ENCODE measurements around the gene CCSER2. TPM values are rescaled to one million over a fixed set of nuclear protein-coding genes. Genes with fewer than 3 reads are reported as not detected.

CCSER2 gene
- total and polyA plus RNA-seq, 4 donors, result 54.1 to 108 (median 66.8) TPM

- no peaks in the 10 kb centered on the region for H3K27me3 ChIP-seq (ENCODE audit: control insufficient read depth, insufficient read depth, low read length)
- H3K27ac ChIP-seq (ENCODE audit: low read depth, low read length), result no peak overlapping the region
- H3K4me1 ChIP-seq (ENCODE audit: control insufficient read depth, insufficient read depth, low read length), result no peaks in the 10 kb centered on the region
- WGBS (ENCODE audit: insufficient coverage), result 60% methylated on average over 1 of the region's 2 CpGs
- no peak for DNase-seq (ENCODE audit: low read depth in 4 of 6, low spot score in 6 of 6)
- H3K4me3 ChIP-seq (ENCODE audit: low read depth, low read length), result no peak overlapping the region
- H3K9me3 ChIP-seq (ENCODE audit: control insufficient read depth, insufficient read depth, low read length), result no peaks in the 10 kb centered on the region
- no peaks in the 10 kb centered on the region for H3K36me3 ChIP-seq (ENCODE audit: control insufficient read depth, insufficient read depth, low read length)
Observed at GRCh38 chr10:84355106-84355505, 26.7 kb downstream of the CCSER2 start.

- Histone ChIP-seq H3K4me3 (ENCODE audit: low read depth, low read length) (no peak overlapping the region), H3K36me3 (ENCODE audit: control insufficient read depth, insufficient read depth, low read length) (no peaks in the 10 kb centered on the region), H3K27me3 (ENCODE audit: control insufficient read depth, insufficient read depth, low read length) (no peaks in the 10 kb centered on the region), H3K27ac (ENCODE audit: low read depth, low read length) (no peak overlapping the region), H3K9me3 (ENCODE audit: control insufficient read depth, insufficient read depth, low read length) (no peaks in the 10 kb centered on the region), H3K4me1 (ENCODE audit: control insufficient read depth, insufficient read depth, low read length) (no peaks in the 10 kb centered on the region)
- no CpG with 5 or more reads among the region's 2 CpGs for WGBS (ENCODE audit: insufficient coverage)
- DNase-seq (ENCODE audit: low read depth in 4 of 6, low spot score in 6 of 6), result no peak
Observed at GRCh38 chr10:84356928-84357327, 28.5 kb downstream of the CCSER2 start.

- no CpG with 5 or more reads among the region's 1 CpG for WGBS (ENCODE audit: insufficient coverage)
- Histone ChIP-seq H3K36me3 (ENCODE audit: control insufficient read depth, insufficient read depth, low read length) (no peaks in the 10 kb centered on the region), H3K27me3 (ENCODE audit: control insufficient read depth, insufficient read depth, low read length) (no peaks in the 10 kb centered on the region), H3K9me3 (ENCODE audit: control insufficient read depth, insufficient read depth, low read length) (no peaks in the 10 kb centered on the region), H3K4me1 (ENCODE audit: control insufficient read depth, insufficient read depth, low read length) (no peaks in the 10 kb centered on the region), H3K27ac (ENCODE audit: low read depth, low read length) (no peak overlapping the region), H3K4me3 (ENCODE audit: low read depth, low read length) (no peak overlapping the region)
- no peak for DNase-seq (ENCODE audit: low read depth in 4 of 6, low spot score in 6 of 6)
Observed at GRCh38 chr10:84358743-84359142, 30.4 kb downstream of the CCSER2 start.

- WGBS (ENCODE audit: insufficient coverage), result 83% methylated on average over 1 of the region's 6 CpGs
- H3K27me3 ChIP-seq (ENCODE audit: control insufficient read depth, insufficient read depth, low read length), result no peaks in the 10 kb centered on the region
- H3K4me1 ChIP-seq (ENCODE audit: control insufficient read depth, insufficient read depth, low read length), result no peaks in the 10 kb centered on the region
- no peak overlapping the region for H3K27ac ChIP-seq (ENCODE audit: low read depth, low read length)
- H3K9me3 ChIP-seq (ENCODE audit: control insufficient read depth, insufficient read depth, low read length), result no peaks in the 10 kb centered on the region
- H3K4me3 ChIP-seq (ENCODE audit: low read depth, low read length), result no peak overlapping the region
- DNase-seq (ENCODE audit: low read depth in 4 of 6, low spot score in 6 of 6), result no peak
- no peaks in the 10 kb centered on the region for H3K36me3 ChIP-seq (ENCODE audit: control insufficient read depth, insufficient read depth, low read length)
Observed at GRCh38 chr10:84360637-84361365, 32.4 kb downstream of the CCSER2 start.

GRCh38 chr10:84365335-84365881 lies 37.0 kb downstream of the CCSER2 start:
- H3K27me3 ChIP-seq (ENCODE audit: control insufficient read depth, insufficient read depth, low read length), result no peaks in the 10 kb centered on the region
- H3K36me3 ChIP-seq (ENCODE audit: control insufficient read depth, insufficient read depth, low read length), result no peaks in the 10 kb centered on the region
- no CpG with 5 or more reads among the region's 5 CpGs for WGBS (ENCODE audit: insufficient coverage)
- DNase-seq (ENCODE audit: low read depth in 4 of 6, low spot score in 6 of 6), result no peak
- H3K4me1 ChIP-seq (ENCODE audit: control insufficient read depth, insufficient read depth, low read length), result peaks cover 3% of the 10 kb centered on the region
- no peaks in the 10 kb centered on the region for H3K9me3 ChIP-seq (ENCODE audit: control insufficient read depth, insufficient read depth, low read length)
- no peak overlapping the region for H3K27ac ChIP-seq (ENCODE audit: low read depth, low read length)
- no peak overlapping the region for H3K4me3 ChIP-seq (ENCODE audit: low read depth, low read length)

- Histone ChIP-seq H3K27me3 (ENCODE audit: control insufficient read depth, insufficient read depth, low read length) (no peaks in the 10 kb centered on the region), H3K4me1 (ENCODE audit: control insufficient read depth, insufficient read depth, low read length) (peaks cover 3% of the 10 kb centered on the region), H3K4me3 (ENCODE audit: low read depth, low read length) (no peak overlapping the region), H3K36me3 (ENCODE audit: control insufficient read depth, insufficient read depth, low read length) (no peaks in the 10 kb centered on the region), H3K9me3 (ENCODE audit: control insufficient read depth, insufficient read depth, low read length) (no peaks in the 10 kb centered on the region), H3K27ac (ENCODE audit: low read depth, low read length) (no peak overlapping the region)
- no peak for DNase-seq (ENCODE audit: low read depth in 4 of 6, low spot score in 6 of 6)
- WGBS (ENCODE audit: insufficient coverage), result 100% methylated on average over 2 of the region's 4 CpGs
Observed at GRCh38 chr10:84366041-84366440, 37.7 kb downstream of the CCSER2 start.

- DNase-seq (ENCODE audit: low read depth in 4 of 6, low spot score in 6 of 6), result no peak
- no peak overlapping the region for H3K27ac ChIP-seq (ENCODE audit: low read depth, low read length)
- no peak overlapping the region for H3K4me3 ChIP-seq (ENCODE audit: low read depth, low read length)
- H3K36me3 ChIP-seq (ENCODE audit: control insufficient read depth, insufficient read depth, low read length), result no peaks in the 10 kb centered on the region
- H3K27me3 ChIP-seq (ENCODE audit: control insufficient read depth, insufficient read depth, low read length), result no peaks in the 10 kb centered on the region
- peaks cover 3% of the 10 kb centered on the region for H3K4me1 ChIP-seq (ENCODE audit: control insufficient read depth, insufficient read depth, low read length)
- H3K9me3 ChIP-seq (ENCODE audit: control insufficient read depth, insufficient read depth, low read length), result no peaks in the 10 kb centered on the region
- 87% methylated on average over 4 of the region's 6 CpGs for WGBS (ENCODE audit: insufficient coverage)
Observed at GRCh38 chr10:84367256-84367655, 38.9 kb downstream of the CCSER2 start.

- no peaks in the 10 kb centered on the region for H3K27me3 ChIP-seq (ENCODE audit: control insufficient read depth, insufficient read depth, low read length)
- no peak overlapping the region for H3K27ac ChIP-seq (ENCODE audit: low read depth, low read length)
- WGBS (ENCODE audit: insufficient coverage), result no CpG with 5 or more reads among the region's 1 CpG
- H3K4me3 ChIP-seq (ENCODE audit: low read depth, low read length), result no peak overlapping the region
- H3K4me1 ChIP-seq (ENCODE audit: control insufficient read depth, insufficient read depth, low read length), result peaks cover 3% of the 10 kb centered on the region
- DNase-seq (ENCODE audit: low read depth in 4 of 6, low spot score in 6 of 6), result no peak
- no peaks in the 10 kb centered on the region for H3K9me3 ChIP-seq (ENCODE audit: control insufficient read depth, insufficient read depth, low read length)
- H3K36me3 ChIP-seq (ENCODE audit: control insufficient read depth, insufficient read depth, low read length), result no peaks in the 10 kb centered on the region
Observed at GRCh38 chr10:84368828-84369227, 40.4 kb downstream of the CCSER2 start.

GRCh38 chr10:84370283-84370682 lies 41.9 kb downstream of the CCSER2 start:
- no CpG with 5 or more reads among the region's 1 CpG for WGBS (ENCODE audit: insufficient coverage)
- DNase-seq (ENCODE audit: low read depth in 4 of 6, low spot score in 6 of 6), result no peak
- H3K27ac ChIP-seq (ENCODE audit: low read depth, low read length), result no peak overlapping the region
- H3K4me3 ChIP-seq (ENCODE audit: low read depth, low read length), result no peak overlapping the region
- H3K4me1 ChIP-seq (ENCODE audit: control insufficient read depth, insufficient read depth, low read length), result peaks cover 3% of the 10 kb centered on the region
- H3K9me3 ChIP-seq (ENCODE audit: control insufficient read depth, insufficient read depth, low read length), result no peaks in the 10 kb centered on the region
- no peaks in the 10 kb centered on the region for H3K27me3 ChIP-seq (ENCODE audit: control insufficient read depth, insufficient read depth, low read length)
- H3K36me3 ChIP-seq (ENCODE audit: control insufficient read depth, insufficient read depth, low read length), result no peaks in the 10 kb centered on the region

GRCh38 chr10:84371944-84372343 lies 43.6 kb downstream of the CCSER2 start:
- H3K36me3 ChIP-seq (ENCODE audit: control insufficient read depth, insufficient read depth, low read length), result no peaks in the 10 kb centered on the region
- no peaks in the 10 kb centered on the region for H3K27me3 ChIP-seq (ENCODE audit: control insufficient read depth, insufficient read depth, low read length)
- no peak overlapping the region for H3K4me3 ChIP-seq (ENCODE audit: low read depth, low read length)
- no peak overlapping the region for H3K27ac ChIP-seq (ENCODE audit: low read depth, low read length)
- no peak for DNase-seq (ENCODE audit: low read depth in 4 of 6, low spot score in 6 of 6)
- H3K9me3 ChIP-seq (ENCODE audit: control insufficient read depth, insufficient read depth, low read length), result no peaks in the 10 kb centered on the region
- H3K4me1 ChIP-seq (ENCODE audit: control insufficient read depth, insufficient read depth, low read length), result peaks cover 3% of the 10 kb centered on the region
- WGBS (ENCODE audit: insufficient coverage), result no CpG with 5 or more reads among the region's 2 CpGs
